VCaP (cell line): Measurements from ENCODE around the gene FMN1.

ENCODE experiments used
- H3K27ac ChIP-seq: fragments of 450-650 bp; 2 replicates; pipeline ENCODE4 v1.5.1; 2017
- TF ChIP-seq, protein P1 (sequence below): fragments of 450-650 bp; conservative IDR thresholded peaks from 2 replicates; pipeline ENCODE4 v1.5.1; 2017; ENCODE audit warnings: mild to moderate bottlenecking, moderate library complexity

Gene FMN1

DNA sequence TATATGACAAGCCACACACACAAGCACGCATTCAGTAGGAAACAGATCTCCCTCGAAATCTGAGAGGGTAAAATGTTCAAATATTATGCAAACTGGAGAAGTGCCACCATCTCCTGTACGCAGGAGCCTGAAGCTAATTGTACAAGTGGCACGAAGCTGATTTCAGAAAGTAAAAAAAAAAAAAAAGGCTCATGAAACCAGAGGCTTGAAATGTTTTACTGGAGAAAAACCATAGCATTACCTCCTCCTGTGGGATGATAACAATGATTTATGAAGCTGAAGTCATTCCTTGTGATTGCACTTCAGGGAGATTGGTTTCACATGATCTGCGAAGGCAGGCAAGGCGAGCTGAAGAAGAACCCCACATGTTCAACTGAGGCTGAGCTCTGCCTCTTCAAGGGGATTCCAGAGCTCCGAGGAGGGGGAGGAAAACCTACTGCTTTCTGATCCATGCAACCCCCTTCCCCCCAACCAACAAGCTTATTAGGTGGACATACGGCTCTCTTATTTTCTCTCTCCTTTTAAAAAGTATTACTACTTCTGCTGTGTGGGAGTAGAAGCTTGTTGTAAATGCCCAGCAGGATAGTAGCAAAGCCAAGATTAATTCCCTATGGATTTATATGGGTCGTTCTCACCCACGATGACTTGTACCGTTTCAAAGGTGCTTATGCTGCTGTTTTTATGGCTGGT lies 375.6 kb downstream of the FMN1 start:
- H3K27ac ChIP-seq = no peak overlapping the region

DNA sequence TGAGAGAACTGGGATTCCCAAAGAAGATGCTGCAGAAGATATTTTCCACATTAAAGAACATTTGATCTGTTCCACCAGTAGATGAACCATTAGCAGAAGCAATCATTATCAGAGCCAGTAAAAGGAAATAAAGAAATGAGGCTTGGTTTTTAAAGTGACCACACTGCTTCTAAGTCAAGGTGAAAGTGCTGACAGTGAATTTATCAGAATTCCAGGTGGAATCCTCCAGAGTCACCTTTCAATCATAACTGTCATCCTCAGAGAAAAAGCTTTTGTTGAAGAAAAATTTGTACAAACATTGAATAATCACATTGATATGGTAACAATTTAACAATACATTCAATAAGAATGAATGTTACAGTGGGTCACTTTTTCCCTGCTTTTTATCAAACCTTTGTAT lies 376.9 kb downstream of the FMN1 start:
- no peak overlapping the region for H3K27ac ChIP-seq
- TF ChIP-seq, protein P1, sequence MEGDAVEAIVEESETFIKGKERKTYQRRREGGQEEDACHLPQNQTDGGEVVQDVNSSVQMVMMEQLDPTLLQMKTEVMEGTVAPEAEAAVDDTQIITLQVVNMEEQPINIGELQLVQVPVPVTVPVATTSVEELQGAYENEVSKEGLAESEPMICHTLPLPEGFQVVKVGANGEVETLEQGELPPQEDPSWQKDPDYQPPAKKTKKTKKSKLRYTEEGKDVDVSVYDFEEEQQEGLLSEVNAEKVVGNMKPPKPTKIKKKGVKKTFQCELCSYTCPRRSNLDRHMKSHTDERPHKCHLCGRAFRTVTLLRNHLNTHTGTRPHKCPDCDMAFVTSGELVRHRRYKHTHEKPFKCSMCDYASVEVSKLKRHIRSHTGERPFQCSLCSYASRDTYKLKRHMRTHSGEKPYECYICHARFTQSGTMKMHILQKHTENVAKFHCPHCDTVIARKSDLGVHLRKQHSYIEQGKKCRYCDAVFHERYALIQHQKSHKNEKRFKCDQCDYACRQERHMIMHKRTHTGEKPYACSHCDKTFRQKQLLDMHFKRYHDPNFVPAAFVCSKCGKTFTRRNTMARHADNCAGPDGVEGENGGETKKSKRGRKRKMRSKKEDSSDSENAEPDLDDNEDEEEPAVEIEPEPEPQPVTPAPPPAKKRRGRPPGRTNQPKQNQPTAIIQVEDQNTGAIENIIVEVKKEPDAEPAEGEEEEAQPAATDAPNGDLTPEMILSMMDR = no peak

More for the DNA sequence above, 375.6 kb downstream of the FMN1 start:
- TF ChIP-seq, protein P1 = no peak

DNA sequence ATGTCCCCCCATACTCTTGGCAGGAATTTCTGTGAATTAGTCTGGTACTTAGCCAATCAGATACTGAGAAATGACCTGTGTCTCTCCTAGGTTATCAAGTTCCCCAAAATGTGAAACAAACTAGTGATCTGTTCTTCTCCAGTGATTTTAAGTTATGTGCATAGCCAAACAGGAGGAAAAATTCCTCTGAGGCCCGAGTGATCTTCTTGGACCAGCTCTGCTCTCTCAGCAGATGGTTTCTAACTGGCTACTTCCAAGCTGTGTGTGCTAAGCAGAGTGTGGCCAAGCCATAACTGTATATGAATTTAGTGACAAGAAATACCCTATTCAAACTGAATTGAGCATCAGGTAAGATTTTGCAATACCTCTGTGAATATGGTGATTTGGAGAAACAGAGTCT lies 387.2 kb downstream of the FMN1 start:
- TF ChIP-seq, protein P1 = no peak
- no peak overlapping the region for H3K27ac ChIP-seq

DNA sequence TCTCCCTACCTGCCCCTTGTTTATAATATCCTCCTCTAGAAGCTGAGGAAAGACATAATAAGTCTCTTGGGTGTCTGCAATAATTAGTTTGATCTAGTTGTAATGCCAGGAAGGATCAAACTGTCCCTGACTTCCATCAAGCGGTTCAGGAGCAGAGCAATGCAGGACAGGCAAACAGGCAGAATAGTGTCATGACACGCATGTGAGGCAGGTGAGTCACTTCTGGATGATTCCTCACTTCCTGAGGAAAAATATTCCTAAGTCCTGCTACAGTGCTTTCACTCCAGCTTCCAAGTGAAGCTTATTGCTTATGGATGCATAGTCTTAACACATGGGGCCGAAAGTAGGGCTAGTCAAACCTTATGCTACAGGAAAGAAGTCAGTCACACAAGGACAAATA lies 390.9 kb downstream of the FMN1 start:
- no peak overlapping the region for H3K27ac ChIP-seq
- TF ChIP-seq, protein P1 = no peak

DNA sequence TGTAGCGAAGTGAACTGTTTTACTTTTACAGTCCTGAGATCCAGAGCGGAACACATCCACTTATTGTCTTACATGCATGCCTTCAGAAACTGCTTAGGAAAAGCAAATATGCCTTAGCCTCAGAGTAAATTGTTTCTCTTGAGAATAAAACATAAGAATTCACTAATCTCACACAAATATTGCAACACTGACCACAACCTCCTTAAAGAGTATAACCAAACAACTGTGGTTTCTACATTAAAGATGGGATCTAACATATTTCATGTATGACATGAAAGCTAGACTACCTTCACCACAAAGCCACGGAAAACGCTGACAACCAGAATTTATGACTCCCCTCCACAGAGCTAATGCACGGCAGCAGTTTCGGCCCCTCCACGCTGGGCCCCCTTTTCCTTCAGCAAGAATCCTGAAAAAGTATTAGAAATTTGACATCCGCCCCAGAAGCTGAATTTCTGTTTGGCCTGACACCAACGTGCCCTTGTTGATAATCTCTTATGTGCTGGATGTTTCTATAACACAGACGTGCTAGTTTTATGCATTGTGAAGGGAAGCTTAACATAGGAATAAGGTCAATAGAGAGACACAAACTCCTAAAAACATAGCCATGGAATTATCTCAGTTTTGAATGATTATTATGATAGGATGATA lies 392.1 kb downstream of the FMN1 start:
- no peak overlapping the region for H3K27ac ChIP-seq
- TF ChIP-seq, protein P1 = no peak

DNA sequence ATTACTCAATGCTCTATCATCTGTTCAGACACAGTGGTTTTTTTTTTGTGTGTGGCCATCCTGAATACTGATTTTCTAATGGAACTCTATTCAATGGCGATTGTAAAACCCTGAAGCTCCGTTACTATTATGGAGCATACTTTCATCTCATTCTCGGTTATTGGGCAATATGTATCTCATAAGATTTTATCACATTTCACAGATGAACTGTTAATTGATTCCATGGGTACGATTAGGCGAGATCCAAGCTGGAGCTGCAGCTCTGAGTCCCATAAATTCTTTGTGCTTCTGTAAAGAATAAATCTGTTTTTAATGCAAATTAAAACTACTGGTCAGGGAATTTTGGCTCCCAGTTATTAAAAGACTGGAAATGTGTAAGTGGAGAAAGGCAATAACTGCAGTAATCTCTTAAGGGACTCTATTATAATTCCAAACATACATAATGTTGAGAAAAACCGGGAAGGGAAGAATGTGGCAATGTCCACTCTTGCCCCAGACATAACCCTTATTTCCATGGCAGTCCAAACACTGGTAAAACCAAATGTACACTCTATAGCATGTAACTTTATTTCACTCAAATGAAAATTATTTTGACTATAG lies 394.5 kb downstream of the FMN1 start:
- H3K27ac ChIP-seq = no peak overlapping the region
- TF ChIP-seq, protein P1 = no peak

DNA sequence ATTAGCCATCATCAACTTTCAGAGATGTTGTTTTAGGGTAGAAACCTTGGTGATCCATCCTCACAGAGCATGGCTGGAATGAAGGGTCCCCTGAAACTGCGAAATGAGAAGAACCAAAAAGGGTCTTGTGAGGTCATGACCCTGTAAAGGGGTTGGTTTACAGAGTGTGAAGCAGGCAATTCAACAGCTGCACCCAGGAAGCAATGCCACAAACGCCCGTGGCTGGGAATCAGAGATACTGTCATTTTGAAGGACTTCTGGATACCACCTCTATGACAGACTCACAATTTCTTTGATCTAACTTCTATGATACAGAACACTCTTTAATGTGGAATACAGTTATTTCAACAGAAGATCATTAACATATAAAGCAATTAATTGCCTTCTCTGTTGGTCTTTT lies 397.7 kb downstream of the FMN1 start:
- 0 out of 2 replicates have a peak overlapping the region, but pooled peaks have one; percentile 46 for H3K27ac ChIP-seq
- TF ChIP-seq, protein P1 = no peak
